ENCODE measurements around the gene GRIP1.

Gene GRIP1

GRCh38 chr12:66304296-66304900 is 374.5 kb downstream of the GRIP1 start:
- no peak for TF ChIP-seq CTCF (IDR thresholded peaks at IDR 0.05; ENCODE audit: insufficient read depth, low read depth, low read length, missing control alignments)
- DNase-seq (ENCODE audit: low read depth) = no peak
- peak overlapping the region; percentile 77 for H3K4me3 ChIP-seq (ENCODE audit: low read depth, low read length)

GRCh38 chr12:66303316-66303804 is 375.5 kb downstream of the GRIP1 start:
- peak; percentile 60 for DNase-seq (ENCODE audit: low read depth)
- H3K4me3 ChIP-seq (ENCODE audit: low read depth, low read length) = peak overlapping the region; percentile 77

GRCh38 chr12:66302827-66303169 is 376.1 kb downstream of the GRIP1 start:
- peak overlapping the region; percentile 77 for H3K4me3 ChIP-seq (ENCODE audit: low read depth, low read length)
- DNase-seq (ENCODE audit: low read depth) = no peak
- TF ChIP-seq CTCF (IDR thresholded peaks at IDR 0.05; ENCODE audit: insufficient read depth, low read depth, low read length, missing control alignments) = no peak

- peak within 1 kb of the TSS; percentile 77 for H3K4me3 ChIP-seq (ENCODE audit: low read depth, low read length)
- TF ChIP-seq CTCF (IDR thresholded peaks at IDR 0.05; ENCODE audit: insufficient read depth, low read depth, low read length, missing control alignments) = no peak
- peak; percentile 97 for DNase-seq (ENCODE audit: low read depth)
Measured at GRCh38 chr12:66301944-66302826, 376.7 kb downstream of the GRIP1 start, which contains the start of gene HELB. HELB (plus strand) TSS chr12:66302493; CDS start chr12:66302604, 111 bp downstream.

GRCh38 chr12:66297923-66298322 is 381.0 kb downstream of the GRIP1 start:
- no peak for TF ChIP-seq CTCF (IDR thresholded peaks at IDR 0.05; ENCODE audit: insufficient read depth, low read depth, low read length, missing control alignments)

More at GRCh38 chr12:66297923-66298322, 381.0 kb downstream of the GRIP1 start:
- no peak for DNase-seq (ENCODE audit: low read depth)
- H3K4me3 ChIP-seq (ENCODE audit: low read depth, low read length) = no peak overlapping the region
